ENCODE results near the gene SMIM28.

SMIM28 gene

GRCh38 chr6:138334000-138334399 is 43.7 kb upstream of the SMIM28 start:
- TF ChIP-seq SIN3A (IDR thresholded peaks at IDR 0.05; ENCODE audit: borderline replicate concordance, insufficient read depth, low read length), result no peak
- TF ChIP-seq FOXP2 (optimal IDR thresholded peaks at IDR 0.05; ENCODE audit: borderline replicate concordance, extremely low read depth, extremely low read length, insufficient read depth), result no peak
- no peak for TF ChIP-seq POLR2AphosphoS5 (IDR thresholded peaks at IDR 0.05; ENCODE audit: low read depth, low read length)
- no peak for TF ChIP-seq TAF1 (IDR thresholded peaks at IDR 0.05; ENCODE audit: borderline replicate concordance, insufficient read depth, low read length)
- TF ChIP-seq REST (IDR thresholded peaks at IDR 0.05; ENCODE audit: insufficient read depth in 1 of 2, low read depth in 2 of 2, low read length in 2 of 2), result no peak

DNA sequence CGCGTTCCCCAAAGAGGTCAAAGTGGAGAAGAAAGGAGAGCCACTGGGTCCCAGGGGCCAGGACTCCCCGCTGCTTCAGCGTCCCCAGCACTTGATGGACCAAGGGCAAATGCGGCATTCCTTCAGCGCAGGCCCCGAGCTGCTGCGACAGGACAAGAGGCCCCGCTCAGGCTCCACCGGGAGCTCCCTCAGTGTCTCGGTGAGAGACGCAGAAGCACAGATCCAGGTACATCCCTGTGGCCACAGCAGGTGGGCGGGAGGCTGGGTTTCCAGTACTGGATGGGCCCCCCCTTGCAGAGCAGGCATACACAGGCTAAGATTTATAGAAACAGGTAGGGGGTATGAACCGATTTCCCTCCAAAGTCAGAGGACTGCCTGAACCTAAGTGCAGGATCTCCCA is 42.7 kb upstream of the SMIM28 start:
- TF ChIP-seq REST (IDR thresholded peaks at IDR 0.05; ENCODE audit: insufficient read depth in 1 of 2, low read depth in 2 of 2, low read length in 2 of 2), result no peak
- TF ChIP-seq SIN3A (IDR thresholded peaks at IDR 0.05; ENCODE audit: borderline replicate concordance, insufficient read depth, low read length), result no peak
- TF ChIP-seq POLR2AphosphoS5 (IDR thresholded peaks at IDR 0.05; ENCODE audit: low read depth, low read length), result no peak
- TF ChIP-seq TAF1 (IDR thresholded peaks at IDR 0.05; ENCODE audit: borderline replicate concordance, insufficient read depth, low read length), result no peak
- TF ChIP-seq FOXP2 (optimal IDR thresholded peaks at IDR 0.05; ENCODE audit: borderline replicate concordance, extremely low read depth, extremely low read length, insufficient read depth), result no peak

GRCh38 chr6:138336221-138336620 is 41.5 kb upstream of the SMIM28 start:
- TF ChIP-seq SIN3A (IDR thresholded peaks at IDR 0.05; ENCODE audit: borderline replicate concordance, insufficient read depth, low read length) (no peak), TAF1 (IDR thresholded peaks at IDR 0.05; ENCODE audit: borderline replicate concordance, insufficient read depth, low read length) (no peak), REST (IDR thresholded peaks at IDR 0.05; ENCODE audit: insufficient read depth in 1 of 2, low read depth in 2 of 2, low read length in 2 of 2) (no peak), FOXP2 (optimal IDR thresholded peaks at IDR 0.05; ENCODE audit: borderline replicate concordance, extremely low read depth, extremely low read length, insufficient read depth) (no peak), POLR2AphosphoS5 (IDR thresholded peaks at IDR 0.05; ENCODE audit: low read depth, low read length) (no peak)

- TF ChIP-seq POLR2AphosphoS5 (IDR thresholded peaks at IDR 0.05; ENCODE audit: low read depth, low read length), result no peak
These were observed 40.6 kb upstream of the SMIM28 start for GRCh38 chr6:138337076-138337475.

- TF ChIP-seq REST (IDR thresholded peaks at IDR 0.05; ENCODE audit: insufficient read depth in 1 of 2, low read depth in 2 of 2, low read length in 2 of 2) (no peak), SIN3A (IDR thresholded peaks at IDR 0.05; ENCODE audit: borderline replicate concordance, insufficient read depth, low read length) (no peak), FOXP2 (optimal IDR thresholded peaks at IDR 0.05; ENCODE audit: borderline replicate concordance, extremely low read depth, extremely low read length, insufficient read depth) (no peak), TAF1 (IDR thresholded peaks at IDR 0.05; ENCODE audit: borderline replicate concordance, insufficient read depth, low read length) (no peak), POLR2AphosphoS5 (IDR thresholded peaks at IDR 0.05; ENCODE audit: low read depth, low read length) (no peak)
These were observed 38.7 kb upstream of the SMIM28 start for GRCh38 chr6:138339024-138339423.
